Loucy (cell line): ENCODE results near the gene KATNB1.

Source experiments
- H2AFZ ChIP-seq: fragments of 200-600 bp; sonication (generic); 2 replicates; pipeline ENCODE4 v1.6.0; 2016; ENCODE audit warnings: antibody characterized with exemption, mild to moderate bottlenecking, low read length, moderate library complexity
- H3F3A ChIP-seq: fragments of 200-600 bp; 2 replicates; pipeline ENCODE4 v1.6.0; 2016; ENCODE audit warnings: antibody characterized with exemption, low read depth, mild to moderate bottlenecking
- H3K27me3 ChIP-seq: fragments of 200-600 bp; sonication (generic); 2 replicates; pipeline ENCODE4 v1.6.1; 2014; ENCODE audit warnings: low read length, mild to moderate bottlenecking; ENCODE audit not compliant: insufficient read depth, poor library complexity, severe bottlenecking
- H3K36me3 ChIP-seq: fragments of 200-600 bp; sonication (generic); 2 replicates; pipeline ENCODE4 v1.6.1; 2016; ENCODE audit warnings: low read length; ENCODE audit not compliant: insufficient read depth
- H3K4me1 ChIP-seq: fragments of 200-600 bp; sonication (generic); 2 replicates; pipeline ENCODE4 v1.5.1; 2014; ENCODE audit warnings: low read length, mild to moderate bottlenecking; ENCODE audit not compliant: insufficient read depth, poor library complexity, severe bottlenecking
- H3K4me2 ChIP-seq: fragments of 200-600 bp; sonication (generic); 2 replicates; pipeline ENCODE4 v1.6.0; 2014; ENCODE audit warnings: antibody characterized with exemption, low read length, low read depth, mild to moderate bottlenecking; ENCODE audit not compliant: poor library complexity, severe bottlenecking
- H3K4me3 ChIP-seq: fragments of 200-600 bp; sonication (generic); 2 replicates; pipeline ENCODE4 v1.5.1; 2014; ENCODE audit warnings: low read length, mild to moderate bottlenecking, mixed read lengths; ENCODE audit not compliant: poor library complexity, severe bottlenecking
- H3K79me2 ChIP-seq: fragments of 200-600 bp; sonication (generic); 2 replicates; pipeline ENCODE4 v1.6.1; 2014; ENCODE audit warnings: low read length; ENCODE audit not compliant: insufficient read depth
- H3K9ac ChIP-seq: fragments of 200-600 bp; sonication (generic); 2 replicates; pipeline ENCODE4 v1.6.0; 2014; ENCODE audit warnings: mild to moderate bottlenecking, low read depth, low read length, moderate library complexity; ENCODE audit not compliant: poor library complexity, severe bottlenecking
- H3K9me2 ChIP-seq: fragments of 200-600 bp; sonication (generic); replicated peaks from 2 replicates; pipeline ENCODE4 v1.6.1; 2016; ENCODE audit warnings: low read depth, low read length, mixed read lengths
- H3K9me3 ChIP-seq: fragments of 200-600 bp; sonication (generic); 2 replicates; pipeline ENCODE4 v1.6.1; 2014; ENCODE audit warnings: mild to moderate bottlenecking, antibody characterized with exemption, low read length, low read depth; ENCODE audit not compliant: insufficient read depth
- H4K20me1 ChIP-seq: fragments of 200-600 bp; sonication (generic); 2 replicates; pipeline ENCODE4 v1.6.0; 2014; ENCODE audit warnings: antibody characterized with exemption, low read length, mild to moderate bottlenecking; ENCODE audit not compliant: insufficient read depth, poor library complexity, severe bottlenecking
- EZH2phosphoT487 ChIP-seq: fragments of 200-600 bp; IDR thresholded peaks from 2 replicates; pipeline ENCODE4 v1.6.1; 2018; ENCODE audit warnings: antibody characterized with exemption, mild to moderate bottlenecking, moderate library complexity, borderline replicate concordance
- TF ChIP-seq, protein P1 (sequence below): fragments of 200-600 bp; sonication (generic); conservative IDR thresholded peaks from 2 replicates; pipeline ENCODE4 v1.5.1; 2014; ENCODE audit warnings: mild to moderate bottlenecking, antibody characterized with exemption, low read length

KATNB1 gene

DNA sequence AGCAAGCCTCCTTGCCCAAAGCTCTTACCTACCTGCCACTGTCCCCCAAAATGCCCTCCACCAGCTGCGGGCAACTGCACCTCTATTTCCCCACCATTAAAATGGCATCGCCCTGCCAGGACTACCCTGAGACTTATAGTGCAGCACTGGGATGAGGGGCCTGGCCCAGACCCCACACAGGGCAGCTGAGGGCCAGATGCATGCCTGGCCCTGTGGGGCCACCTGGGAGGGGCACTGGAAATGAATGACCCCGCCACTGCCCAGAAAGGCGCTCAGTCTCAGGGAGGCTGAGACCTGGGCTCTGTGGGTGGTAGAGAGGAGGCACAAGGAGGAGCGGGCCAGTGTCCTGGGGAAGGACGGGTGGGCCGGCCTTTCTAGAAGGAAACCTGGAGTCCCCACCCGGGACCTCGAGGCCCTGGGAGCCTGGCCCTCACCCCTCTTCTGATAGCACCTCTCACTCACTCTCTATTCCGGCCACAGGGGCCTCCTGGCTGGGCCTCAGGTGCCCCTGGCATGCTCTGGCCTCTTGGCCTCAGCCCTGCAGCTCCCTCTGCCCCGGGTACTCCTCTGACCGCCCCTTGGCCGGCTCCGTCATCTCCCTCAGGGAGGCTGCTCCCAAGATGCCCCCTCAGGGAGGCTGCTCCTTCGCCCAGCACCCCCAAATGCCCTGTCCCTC lies 26.9 kb downstream of the KATNB1 start:
- Histone ChIP-seq H3K9me2 (no peaks in the 10 kb centered on the region), H3K4me2 (no peak overlapping the region), H3K4me1 (peaks cover 4% of the 10 kb centered on the region), H3K36me3 (no peaks in the 10 kb centered on the region), H2AFZ (no peak overlapping the region), H4K20me1 (no peaks in the 10 kb centered on the region), H3F3A (no peaks in the 10 kb centered on the region), H3K27me3 (no peaks in the 10 kb centered on the region), H3K79me2 (no peaks in the 10 kb centered on the region), H3K9ac (no peak overlapping the region), H3K4me3 (no peak overlapping the region), H3K9me3 (no peaks in the 10 kb centered on the region)
- no peak for TF ChIP-seq EZH2phosphoT487
- TF ChIP-seq, protein P1, sequence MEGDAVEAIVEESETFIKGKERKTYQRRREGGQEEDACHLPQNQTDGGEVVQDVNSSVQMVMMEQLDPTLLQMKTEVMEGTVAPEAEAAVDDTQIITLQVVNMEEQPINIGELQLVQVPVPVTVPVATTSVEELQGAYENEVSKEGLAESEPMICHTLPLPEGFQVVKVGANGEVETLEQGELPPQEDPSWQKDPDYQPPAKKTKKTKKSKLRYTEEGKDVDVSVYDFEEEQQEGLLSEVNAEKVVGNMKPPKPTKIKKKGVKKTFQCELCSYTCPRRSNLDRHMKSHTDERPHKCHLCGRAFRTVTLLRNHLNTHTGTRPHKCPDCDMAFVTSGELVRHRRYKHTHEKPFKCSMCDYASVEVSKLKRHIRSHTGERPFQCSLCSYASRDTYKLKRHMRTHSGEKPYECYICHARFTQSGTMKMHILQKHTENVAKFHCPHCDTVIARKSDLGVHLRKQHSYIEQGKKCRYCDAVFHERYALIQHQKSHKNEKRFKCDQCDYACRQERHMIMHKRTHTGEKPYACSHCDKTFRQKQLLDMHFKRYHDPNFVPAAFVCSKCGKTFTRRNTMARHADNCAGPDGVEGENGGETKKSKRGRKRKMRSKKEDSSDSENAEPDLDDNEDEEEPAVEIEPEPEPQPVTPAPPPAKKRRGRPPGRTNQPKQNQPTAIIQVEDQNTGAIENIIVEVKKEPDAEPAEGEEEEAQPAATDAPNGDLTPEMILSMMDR: no peak

- peaks cover 4% of the 10 kb centered on the region for H3K4me1 ChIP-seq
- no peak overlapping the region for H3K4me2 ChIP-seq
- no peaks in the 10 kb centered on the region for H3K36me3 ChIP-seq
- H3K79me2 ChIP-seq: no peaks in the 10 kb centered on the region
- H2AFZ ChIP-seq: no peak overlapping the region
- H4K20me1 ChIP-seq: no peaks in the 10 kb centered on the region
- no peaks in the 10 kb centered on the region for H3F3A ChIP-seq
- H3K4me3 ChIP-seq: no peak overlapping the region
- H3K9ac ChIP-seq: no peak overlapping the region
- no peaks in the 10 kb centered on the region for H3K9me2 ChIP-seq
- no peaks in the 10 kb centered on the region for H3K9me3 ChIP-seq
- TF ChIP-seq EZH2phosphoT487: no peak
- TF ChIP-seq, protein P1: no peak
- H3K27me3 ChIP-seq: no peaks in the 10 kb centered on the region
Observed at GRCh38 chr16:57763285-57764005, 27.9 kb downstream of the KATNB1 start.

- H3K4me3 ChIP-seq: no peak overlapping the region
Observed at GRCh38 chr16:57764006-57764340, 28.4 kb downstream of the KATNB1 start.

More at GRCh38 chr16:57764006-57764340, 28.4 kb downstream of the KATNB1 start:
- no peaks in the 10 kb centered on the region for H3K27me3 ChIP-seq
- H3F3A ChIP-seq: no peaks in the 10 kb centered on the region
- H3K9me2 ChIP-seq: no peaks in the 10 kb centered on the region
- TF ChIP-seq, protein P1: no peak
- no peak for TF ChIP-seq EZH2phosphoT487
- no peak overlapping the region for H2AFZ ChIP-seq
- H4K20me1 ChIP-seq: no peaks in the 10 kb centered on the region
- no peak overlapping the region for H3K9ac ChIP-seq
- no peaks in the 10 kb centered on the region for H3K36me3 ChIP-seq
- H3K4me1 ChIP-seq: peaks cover 4% of the 10 kb centered on the region
- no peaks in the 10 kb centered on the region for H3K79me2 ChIP-seq
- H3K9me3 ChIP-seq: no peaks in the 10 kb centered on the region
- no peak overlapping the region for H3K4me2 ChIP-seq
